IPS-18a (cell line): ENCODE data around the gene MT1B.
"Not testable (repeated sequence)": the region's sequence is repeated elsewhere in the genome, so short reads cannot be mapped to it uniquely, and the experiment has no call there.

Experiments used
- H3K27ac ChIP-seq: one replicate; pipeline ENCODE4 v1.5.1; 2013; ENCODE audit warnings: low read length
- H3K27me3 ChIP-seq: one replicate; pipeline ENCODE4 v1.6.1; 2013; ENCODE audit warnings: mild to moderate bottlenecking, low read length; ENCODE audit not compliant: control insufficient read depth, insufficient read depth
- H3K36me3 ChIP-seq: one replicate; pipeline ENCODE4 v1.6.1; 2013; ENCODE audit warnings: low read depth, low read length; ENCODE audit not compliant: control insufficient read depth
- H3K4me1 ChIP-seq: one replicate; pipeline ENCODE4 v1.6.1; 2013; ENCODE audit warnings: low read depth, low read length; ENCODE audit not compliant: control insufficient read depth
- H3K4me3 ChIP-seq: one replicate; pipeline ENCODE4 v1.5.1; 2013; ENCODE audit warnings: low read length
- H3K9ac ChIP-seq: one replicate; pipeline ENCODE4 v1.6.1; 2013; ENCODE audit warnings: mild to moderate bottlenecking, low read length, moderate library complexity
- H3K9me3 ChIP-seq: one replicate; pipeline ENCODE4 v1.6.1; 2013; ENCODE audit warnings: low read depth, low read length; ENCODE audit not compliant: control insufficient read depth

Gene MT1B

DNA sequence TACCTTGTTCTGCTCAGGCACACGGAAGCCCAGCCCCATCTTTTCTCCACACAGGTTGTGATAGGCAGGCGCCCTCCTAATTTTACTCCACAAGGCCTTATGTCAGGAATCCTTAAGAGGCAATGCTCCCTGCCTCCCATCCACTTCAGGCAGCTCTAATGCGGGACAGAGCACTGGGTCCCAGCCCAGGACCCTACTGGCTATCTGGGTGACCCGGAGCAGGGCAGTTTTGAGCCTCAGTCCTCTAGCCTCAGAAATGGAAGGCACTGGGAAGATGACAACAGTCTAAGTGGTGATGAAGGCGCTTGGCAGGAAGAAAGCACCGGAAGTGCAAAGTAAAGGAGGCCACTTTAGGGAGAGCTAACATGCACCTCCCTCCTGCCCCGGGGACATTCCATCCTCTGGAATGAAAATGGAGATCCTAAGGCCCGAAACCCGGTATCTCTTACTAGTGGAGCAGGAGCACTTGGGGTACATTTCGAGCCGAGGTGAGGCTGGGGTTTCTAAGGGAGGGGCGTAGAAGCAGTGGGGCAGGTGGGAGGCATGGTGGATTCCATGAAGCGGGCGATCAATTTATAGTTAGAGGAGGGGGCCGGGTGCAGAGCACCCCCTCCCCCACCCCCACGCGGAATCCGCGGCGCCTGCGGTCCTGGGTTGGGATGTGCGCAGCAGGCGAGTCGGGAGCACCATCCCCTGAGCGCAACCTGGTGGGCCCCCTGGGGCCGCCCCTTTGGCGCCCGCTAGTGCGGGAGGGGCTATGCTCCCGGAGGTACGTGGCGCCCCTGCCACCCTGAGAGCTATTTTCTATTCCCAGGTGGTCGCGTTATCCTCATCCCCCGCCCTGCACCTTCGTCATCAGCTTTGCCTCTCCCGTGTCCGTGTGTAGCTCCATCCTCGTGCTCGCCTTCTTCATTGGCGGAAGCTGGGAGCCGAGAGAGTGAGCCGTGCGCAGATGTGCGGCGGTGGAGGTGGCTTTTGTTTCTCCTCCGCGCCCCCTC, 11.0 kb downstream of the MT1B start:
- H3K36me3 ChIP-seq, result no peaks in the 10 kb centered on the region
- H3K27ac ChIP-seq, result no peak overlapping the region
- peaks cover 96% of the 10 kb centered on the region for H3K27me3 ChIP-seq
- peak overlapping the region; percentile 60 for H3K4me3 ChIP-seq
- H3K9ac ChIP-seq, result peak overlapping the region; percentile 46
- H3K9me3 ChIP-seq, result no peaks in the 10 kb centered on the region
- no peaks in the 10 kb centered on the region for H3K4me1 ChIP-seq

DNA sequence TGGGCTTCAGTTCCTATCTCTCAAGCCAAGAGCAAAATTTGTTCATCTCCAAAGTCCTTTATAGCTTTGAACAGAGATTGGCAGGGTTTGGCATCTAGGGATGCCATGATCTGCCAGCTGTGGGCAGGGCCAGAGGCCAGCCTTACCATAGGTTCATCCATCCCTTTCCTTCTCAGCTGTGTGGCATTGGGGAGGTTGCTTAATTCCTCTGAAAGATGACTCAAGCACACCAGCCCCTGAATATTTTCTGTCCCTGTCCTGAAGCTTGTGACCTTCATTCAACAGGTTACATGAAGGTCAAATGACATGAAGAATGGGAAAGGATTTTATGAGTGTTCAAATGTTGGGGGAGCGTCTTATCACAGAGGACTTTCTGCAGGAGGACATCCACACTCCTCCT, 12.8 kb downstream of the MT1B start:
- H3K4me3 ChIP-seq, result no peak overlapping the region
- no peak overlapping the region for H3K9ac ChIP-seq
- H3K36me3 ChIP-seq, result no peaks in the 10 kb centered on the region
- no peaks in the 10 kb centered on the region for H3K4me1 ChIP-seq
- H3K9me3 ChIP-seq, result no peaks in the 10 kb centered on the region
- no peak overlapping the region for H3K27ac ChIP-seq
- peaks cover 97% of the 10 kb centered on the region for H3K27me3 ChIP-seq

DNA sequence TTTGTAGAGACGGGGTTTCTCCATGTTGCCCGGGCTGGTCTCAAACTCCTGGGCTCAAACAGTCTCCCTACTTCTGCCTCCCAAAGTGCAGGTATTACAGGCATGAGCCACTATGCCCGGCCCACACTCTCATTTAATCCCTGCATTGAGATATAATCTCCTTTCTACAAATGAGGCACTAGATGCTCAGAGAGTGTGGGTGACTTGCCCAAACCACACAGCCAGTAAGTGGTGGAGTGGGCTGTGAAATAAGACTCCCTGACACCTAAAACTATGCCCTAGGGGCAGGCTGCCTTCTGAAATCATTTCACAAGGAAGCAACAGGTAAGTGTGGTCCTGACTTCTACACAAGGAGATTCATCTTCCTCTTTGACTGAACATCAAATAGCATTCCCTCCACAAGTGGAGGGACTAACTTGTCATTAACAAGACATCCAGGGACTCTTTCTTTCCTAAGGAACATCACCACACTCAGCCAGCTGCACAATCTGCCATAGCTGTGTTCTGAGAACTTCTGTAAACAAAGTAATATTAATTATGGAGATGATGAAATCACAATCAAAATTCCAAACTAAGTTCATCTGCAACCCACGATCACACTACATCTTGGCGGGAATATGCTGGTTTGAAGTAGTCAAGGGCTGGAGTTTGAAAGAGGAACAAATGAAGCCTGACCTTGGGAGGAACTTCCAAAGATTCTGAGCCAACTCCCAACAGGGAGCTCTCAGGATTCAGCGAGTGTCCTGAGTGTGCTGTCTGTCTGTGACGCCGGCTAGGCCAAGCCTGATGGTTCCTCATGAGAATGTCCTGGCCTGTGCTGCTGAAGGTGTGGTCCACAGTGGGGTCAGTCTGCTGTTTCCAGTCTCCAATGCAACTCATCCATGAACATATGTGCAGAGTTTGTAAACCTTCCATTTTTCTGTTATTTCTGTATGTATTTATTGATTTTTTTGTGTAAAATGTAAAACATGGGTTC, 13.9 kb downstream of the MT1B start:
- H3K27me3 ChIP-seq, result peaks cover 97% of the 10 kb centered on the region
- not testable (repeated sequence) for H3K27ac ChIP-seq, H3K4me1 ChIP-seq, H3K9me3 ChIP-seq, H3K4me3 ChIP-seq, H3K36me3 ChIP-seq, H3K9ac ChIP-seq

DNA sequence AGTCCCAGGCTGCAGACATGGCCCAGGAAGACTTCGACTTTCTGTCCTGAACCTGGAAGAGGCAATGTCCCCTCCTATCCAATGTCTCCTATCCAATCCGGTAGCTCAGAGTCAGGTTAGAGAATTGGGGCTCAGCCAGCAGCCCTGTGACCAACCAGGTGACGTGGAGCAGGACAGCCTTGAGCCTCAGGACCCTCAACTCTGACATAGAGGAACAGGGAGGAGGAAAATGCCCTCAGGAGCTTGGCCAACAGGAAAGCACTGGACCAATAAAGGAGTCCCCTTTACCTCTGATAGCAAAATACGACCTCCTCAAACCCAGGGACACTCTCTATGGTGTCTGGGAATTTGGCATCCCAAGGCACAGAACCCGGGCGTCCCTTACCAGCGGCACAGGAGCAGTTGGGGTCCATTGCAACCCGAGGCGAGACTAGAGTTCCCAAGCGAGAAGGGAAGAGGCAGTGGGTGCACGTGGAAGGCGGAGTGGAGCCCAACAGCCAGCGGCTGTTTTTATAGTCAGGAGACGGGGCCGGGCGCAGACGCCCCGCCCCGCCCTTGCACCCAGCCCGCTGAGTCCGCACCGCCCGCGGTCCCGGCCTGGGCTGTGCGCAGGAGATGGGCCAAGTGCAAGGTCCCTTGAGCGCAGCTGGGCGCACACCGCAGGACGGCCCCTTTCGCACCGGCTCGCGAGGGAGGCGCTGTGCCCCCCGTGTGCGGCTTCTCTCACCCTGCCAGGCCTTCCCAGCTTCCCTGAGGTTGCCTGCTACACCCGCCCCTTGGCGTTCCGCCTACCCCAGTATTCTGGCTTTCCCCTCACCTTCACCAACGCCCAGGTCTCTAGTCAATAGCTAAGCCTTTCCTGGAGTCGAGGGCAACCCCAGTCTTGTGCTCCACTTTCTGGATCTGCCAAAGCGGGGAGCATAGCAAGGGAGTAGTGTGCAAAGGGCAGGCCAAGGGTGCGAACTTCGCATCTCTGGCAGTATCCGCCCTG, 16.2 kb downstream of the MT1B start, which contains the start of gene MT1G:
MT1G (minus strand) TSS at position 485 of the 991 bp plus-strand sequence; CDS start at position 413, 72 bp downstream.
- Histone ChIP-seq H3K9ac (no peak within 1 kb of the TSS), H3K4me1 (no peaks in the 10 kb centered on the region), H3K36me3 (no peaks in the 10 kb centered on the region), H3K27ac (no peak within 1 kb of the TSS), H3K9me3 (no peaks in the 10 kb centered on the region), H3K27me3 (peaks cover 92% of the 10 kb centered on the region), H3K4me3 (peak within 1 kb of the TSS; percentile 48)

DNA sequence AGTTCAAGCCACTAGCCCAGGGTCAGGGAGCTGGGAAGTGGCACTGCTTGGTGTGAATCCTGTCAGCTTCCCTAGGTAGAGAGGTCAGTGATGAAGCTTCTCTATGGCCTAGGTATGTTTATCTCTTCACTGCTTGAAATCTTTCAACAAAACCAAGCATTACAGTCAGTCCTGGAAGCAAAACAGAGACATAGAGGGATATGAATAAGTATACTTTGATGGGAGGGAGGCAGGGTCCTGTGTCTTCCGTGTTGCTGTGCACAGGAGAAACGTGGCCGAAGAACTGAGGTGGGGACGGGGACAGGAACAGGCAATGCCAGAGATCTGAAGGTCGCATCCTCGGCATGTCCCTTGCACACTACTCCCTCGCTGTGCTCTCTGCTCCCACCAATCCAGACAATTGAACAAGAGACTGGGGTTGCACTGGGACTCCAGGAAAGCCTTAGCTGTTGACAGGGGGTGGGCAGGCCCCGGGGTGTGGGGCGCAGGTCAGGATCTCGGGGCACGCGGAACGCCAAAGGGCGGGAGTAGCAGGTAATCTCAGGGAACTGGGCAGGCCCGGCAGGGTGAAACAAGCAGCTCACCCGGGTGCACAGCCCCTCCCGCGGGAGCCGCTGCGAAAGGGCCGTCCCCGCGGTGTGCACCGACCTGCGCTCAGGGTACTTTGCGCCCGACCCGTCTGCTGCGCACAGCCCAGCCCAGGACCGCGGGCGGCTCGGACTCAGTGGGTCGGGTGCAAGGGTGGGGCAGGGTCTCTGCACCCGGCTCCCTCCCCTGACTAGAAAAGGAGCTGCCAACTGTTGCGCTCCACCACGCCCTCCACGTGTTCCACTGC, 17.5 kb downstream of the MT1B start, which contains the start of gene MT1H:
MT1H (plus strand) TSS at position 810 of the 835 bp plus-strand sequence. CDS start 71 bp downstream, outside the sequence.
- peaks cover under 1% of the 10 kb centered on the region for H3K4me1 ChIP-seq
- H3K27ac ChIP-seq, result no peak within 1 kb of the TSS
- no peak within 1 kb of the TSS for H3K9ac ChIP-seq
- H3K36me3 ChIP-seq, result no peaks in the 10 kb centered on the region
- no peak within 1 kb of the TSS for H3K4me3 ChIP-seq
- no peaks in the 10 kb centered on the region for H3K9me3 ChIP-seq
- peaks cover 85% of the 10 kb centered on the region for H3K27me3 ChIP-seq

DNA sequence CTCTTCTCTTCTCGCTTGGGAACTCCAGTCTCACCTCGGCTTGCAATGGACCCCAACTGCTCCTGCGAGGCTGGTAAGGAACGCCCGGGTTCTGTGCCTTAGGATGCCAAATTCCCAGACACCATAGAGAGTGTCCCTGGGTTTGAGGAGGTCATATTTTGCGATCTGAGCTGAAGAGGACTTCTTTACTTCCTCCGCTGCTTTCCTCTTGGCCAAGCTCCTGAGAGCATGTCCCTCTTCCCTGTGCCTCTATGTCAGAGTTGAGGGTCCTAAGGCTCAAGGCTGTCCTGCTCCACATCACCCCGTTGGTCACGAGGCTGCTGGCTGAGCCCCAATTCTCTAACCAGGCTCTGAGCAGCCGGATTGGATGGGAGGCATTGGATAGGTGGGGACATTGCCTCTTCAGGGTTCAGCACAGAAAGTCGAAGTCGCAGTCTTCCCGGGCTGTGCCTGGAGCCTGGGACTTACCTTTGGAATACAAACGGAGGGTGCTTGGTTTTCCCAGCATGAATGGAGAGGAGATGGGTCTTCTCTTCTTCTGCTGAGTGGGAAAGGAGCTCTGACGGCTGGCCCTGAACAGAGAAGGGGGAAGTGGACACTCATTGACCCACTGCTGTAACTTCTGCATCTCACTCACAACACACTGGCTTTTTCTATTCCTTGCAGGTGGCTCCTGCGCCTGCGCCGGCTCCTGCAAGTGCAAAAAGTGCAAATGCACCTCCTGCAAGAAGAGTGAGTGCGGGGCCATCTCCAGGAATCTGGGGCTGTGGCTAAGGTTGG, 18.3 kb downstream of the MT1B start:
- Histone ChIP-seq H3K9ac (no peak overlapping the region), H3K4me3 (no peak overlapping the region), H3K36me3 (no peaks in the 10 kb centered on the region), H3K27me3 (peaks cover 77% of the 10 kb centered on the region), H3K4me1 (peaks cover 5% of the 10 kb centered on the region), H3K27ac (no peak overlapping the region), H3K9me3 (no peaks in the 10 kb centered on the region)

DNA sequence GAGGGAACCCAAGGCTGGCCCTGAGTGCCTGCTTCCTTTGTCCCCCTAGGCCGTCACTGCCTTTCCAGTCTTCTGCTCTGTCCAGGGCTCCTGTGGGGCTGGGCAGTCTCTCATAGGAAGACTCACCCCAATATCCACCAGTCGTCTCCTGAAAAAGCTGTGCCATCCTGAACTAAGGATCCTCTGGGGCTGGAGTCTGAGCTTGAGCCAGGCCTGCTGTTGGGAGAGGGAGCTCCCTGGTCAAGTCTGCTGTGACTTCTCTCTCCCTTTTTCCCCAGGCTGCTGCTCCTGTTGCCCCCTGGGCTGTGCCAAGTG, 18.9 kb downstream of the MT1B start:
- Histone ChIP-seq H3K27ac (no peak overlapping the region), H3K4me3 (no peak overlapping the region), H3K27me3 (peaks cover 80% of the 10 kb centered on the region), H3K9me3 (no peaks in the 10 kb centered on the region), H3K9ac (no peak overlapping the region), H3K36me3 (no peaks in the 10 kb centered on the region), H3K4me1 (peaks cover 9% of the 10 kb centered on the region)

DNA sequence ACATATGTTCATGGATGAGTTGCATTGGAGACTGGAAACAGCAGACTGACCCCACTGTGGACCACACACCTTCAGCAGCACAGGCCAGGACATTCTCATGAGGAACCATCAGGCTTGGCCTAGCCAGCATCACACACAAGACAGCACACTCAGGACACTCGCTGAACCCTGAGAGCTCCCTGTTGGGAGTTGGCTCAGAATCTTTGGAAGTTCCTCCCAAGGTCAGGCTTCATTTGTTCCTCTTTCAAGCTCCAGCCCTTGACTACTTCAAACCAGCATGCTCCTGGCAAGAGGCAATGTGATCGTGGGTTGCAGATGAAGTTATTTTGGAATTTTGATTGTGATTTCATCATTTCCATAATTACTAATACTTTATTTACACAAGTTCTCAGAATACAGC, 20.0 kb downstream of the MT1B start:
- H3K27ac ChIP-seq, H3K9me3 ChIP-seq, H3K4me1 ChIP-seq, H3K9ac ChIP-seq, H3K4me3 ChIP-seq, H3K36me3 ChIP-seq: not testable (repeated sequence)
- peaks cover 76% of the 10 kb centered on the region for H3K27me3 ChIP-seq

DNA sequence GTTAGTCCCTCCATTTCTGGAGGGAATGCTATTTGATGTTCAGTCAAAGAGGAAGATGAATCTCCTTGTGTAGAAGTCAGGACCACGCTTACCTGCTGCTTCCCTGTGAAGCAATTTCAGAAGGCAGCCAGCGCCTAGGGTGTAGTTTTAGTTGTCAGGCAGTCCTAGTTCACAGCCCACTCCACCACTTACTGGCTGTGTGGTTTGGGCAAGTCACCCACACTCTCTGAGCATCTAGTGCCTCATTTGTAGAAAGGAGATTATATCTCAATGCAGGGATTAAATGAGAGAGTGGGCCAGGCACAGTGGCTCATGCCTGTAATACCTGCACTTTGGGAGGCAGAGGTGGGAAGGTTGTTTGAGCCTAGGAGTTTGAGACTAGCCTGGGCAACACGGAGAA, 20.5 kb downstream of the MT1B start:
- H3K27me3 ChIP-seq, result peaks cover 76% of the 10 kb centered on the region
- not testable (repeated sequence) for H3K9ac ChIP-seq, H3K36me3 ChIP-seq, H3K4me3 ChIP-seq, H3K4me1 ChIP-seq, H3K27ac ChIP-seq, H3K9me3 ChIP-seq
